K562 (cell line): ENCODE results near the gene TJAP1. TPM values are rescaled to one million over a fixed set of nuclear protein-coding genes. Genes with fewer than 3 reads are reported as not detected.

ENCODE experiments used
- ATAC-seq: fragments of 200-7000 bp; cut with Tn5 transposase; 3 replicates; pipeline ENCODE4 v1.9.1; 2020; ENCODE audit warnings: moderate library complexity
- BruUV-seq: library from RNA; stranded (reverse); fragments of 400-500 nt; replicated peaks from 2 replicates; lab custom pipeline; 2021; lab: Mats Ljungman, UMichigan
- CTCF ChIA-PET: fragments of 300-600 bp; formaldehyde crosslinking; extraction: SDS; loops from one replicate; lab custom pipeline; 2021; ENCODE audit warnings: low intra/inter-chr PET ratio; lab: Yijun Ruan, JAX
- POLR2A ChIA-PET: fragments of 300-600, 350-650 bp; sonication (Branson Sonifier 250); formaldehyde crosslinking; extraction: SDS; loops from one replicate; lab custom pipeline; 2021; ENCODE audit warnings: antibody characterized with exemption, inconsistent platforms; lab: Yijun Ruan, JAX
- DNase-seq, 4 experiments: peaks; one replicate each; pipeline versions ENCODE4 v3.0.0 to v3.0.0-alpha.2; 2011 to 2018; ENCODE audit warnings: low spot score in 3 of 4, mixed read lengths in 3 of 4; ENCODE audit errors: extremely low read depth in 1 of 4
- FAIRE-seq: peaks from 2 replicates; lab custom pipeline; 2011; peaks lifted over from hg19 to GRCh38; lab: Jason Lieb, UNC
- H2AFZ ChIP-seq: 2 replicates; pipeline ENCODE4 v1.6.0; 2011; ENCODE audit warnings: low read depth, low read length, control low read depth, inconsistent platforms
- H3K27ac ChIP-seq: fragments of 200-600 bp; 3 replicates; pipeline ENCODE4 v1.8.0; 2011; ENCODE audit warnings: low read depth, mild to moderate bottlenecking, control low read depth, inconsistent platforms, low read length, moderate library complexity, mixed read lengths; ENCODE audit errors: extremely low read depth
- H3K27me3 ChIP-seq, 2 experiments: fragments of 300-600 bp in 1 of 2; 2 replicates in 1 of 2; 3 replicates in 1 of 2; pipeline versions ENCODE4 v1.6.0 to v1.8.0; 2011; ENCODE audit warnings: inconsistent platforms in 2 of 2, low read length in 2 of 2, mild to moderate bottlenecking in 1 of 2, mixed read lengths in 1 of 2, moderate library complexity in 1 of 2; ENCODE audit not compliant: control insufficient read depth in 2 of 2, insufficient read depth in 2 of 2
- H3K36me3 ChIP-seq: fragments of 300-600 bp; 3 replicates; pipeline ENCODE4 v1.8.0; 2011; ENCODE audit warnings: mild to moderate bottlenecking, low read length, inconsistent platforms; ENCODE audit not compliant: control insufficient read depth, insufficient read depth
- H3K4me1 ChIP-seq, 2 experiments: fragments of 200-600 bp in 1 of 2; replicated peaks in 1 of 2; 2 replicates in 1 of 2; 3 replicates in 1 of 2; pipeline versions ENCODE4 v1.5.1 to v1.8.0; 2011; ENCODE audit warnings: inconsistent platforms in 2 of 2, low read length in 2 of 2, mild to moderate bottlenecking in 1 of 2, mixed read lengths in 1 of 2, moderate library complexity in 1 of 2; ENCODE audit not compliant: control insufficient read depth in 2 of 2, insufficient read depth in 2 of 2
- H3K4me2 ChIP-seq: 2 replicates; pipeline ENCODE4 v1.6.1; 2011; ENCODE audit warnings: low read length, control low read depth, inconsistent platforms, mixed read lengths; ENCODE audit not compliant: insufficient read depth
- H3K4me3 ChIP-seq: fragments of 200-600 bp; sonication (generic), shearing (Covaris generic); 2 replicates; pipeline ENCODE4 v1.5.1; 2016; ENCODE audit warnings: control low read depth, inconsistent platforms
- H3K79me2 ChIP-seq: fragments of 200-600 bp; 3 replicates; pipeline ENCODE4 v1.8.0; 2011; ENCODE audit warnings: low read length, inconsistent platforms; ENCODE audit not compliant: control insufficient read depth, insufficient read depth
- H3K9ac ChIP-seq, 2 experiments: 2 replicates each; pipeline versions ENCODE4 v1.6.0 to v1.6.1; 2011; ENCODE audit warnings: low read depth in 2 of 2, low read length in 2 of 2, control low read depth in 1 of 2, inconsistent platforms in 1 of 2, mild to moderate bottlenecking in 1 of 2, mixed read lengths in 1 of 2; ENCODE audit not compliant: insufficient read depth in 1 of 2
- H3K9me1 ChIP-seq: one replicate; pipeline ENCODE4 v1.6.0; 2011; ENCODE audit warnings: inconsistent platforms, mild to moderate bottlenecking, low read length, moderate library complexity; ENCODE audit not compliant: control insufficient read depth, insufficient read depth
- H3K9me3 ChIP-seq: replicated peaks from 2 replicates; pipeline ENCODE4 v1.5.1; 2011; ENCODE audit warnings: low read depth, low read length, inconsistent platforms; ENCODE audit not compliant: control insufficient read depth, insufficient read depth
- H4K20me1 ChIP-seq: replicated peaks from 2 replicates; pipeline ENCODE4 v1.6.1; 2011; ENCODE audit warnings: low read length, inconsistent platforms, mixed read lengths; ENCODE audit not compliant: control insufficient read depth, insufficient read depth
- CREB3L1 ChIP-seq: fragments of 450-650 bp; IDR thresholded peaks from 2 replicates; pipeline ENCODE4 v1.6.1; 2014; ENCODE audit warnings: low read depth, mild to moderate bottlenecking, moderate library complexity, borderline replicate concordance
- HDAC8 ChIP-seq: fragments of 450-650 bp; IDR thresholded peaks from 2 replicates; pipeline ENCODE4 v1.6.1; 2016; ENCODE audit warnings: mild to moderate bottlenecking, missing genetic modification characterization, moderate library complexity, missing compliant biosample characterization
- L3MBTL2 ChIP-seq: fragments of 450-650 bp; IDR thresholded peaks from 2 replicates; pipeline ENCODE4 v1.6.1; 2016; ENCODE audit warnings: mild to moderate bottlenecking, moderate library complexity
- PHTF2 ChIP-seq: fragments of 250-450 bp; sonication (Bioruptor Pico); IDR thresholded peaks from 2 replicates; pipeline ENCODE4 v1.5.0; 2021; ENCODE audit warnings: mild to moderate bottlenecking
- POU5F1 ChIP-seq: fragments of 150-350 bp; IDR thresholded peaks from 2 replicates; pipeline ENCODE4 v1.6.1; 2014; ENCODE audit warnings: borderline replicate concordance, low read length, low read depth, mild to moderate bottlenecking; ENCODE audit not compliant: partially characterized antibody
- RB1 ChIP-seq: fragments of 450-650 bp; IDR thresholded peaks from 2 replicates; pipeline ENCODE4 v1.6.1; 2017; ENCODE audit warnings: low read depth, mild to moderate bottlenecking
- TCF7L2 ChIP-seq: fragments of 150-350 bp; IDR thresholded peaks from 2 replicates; pipeline ENCODE4 v1.6.1; 2016; ENCODE audit warnings: low read depth, mild to moderate bottlenecking, low read length, moderate library complexity
- TEAD2 ChIP-seq: fragments of 450-650 bp; IDR thresholded peaks from 2 replicates; pipeline ENCODE4 v1.6.1; 2016; ENCODE audit warnings: missing genetic modification characterization, control low read depth, missing compliant biosample characterization
- TRIM28 ChIP-seq: fragments of 450-650 bp; IDR thresholded peaks from 2 replicates; pipeline ENCODE4 v1.6.1; 2017
- ZBTB34 ChIP-seq: fragments of 250-450 bp; sonication (Bioruptor Pico); IDR thresholded peaks from 2 replicates; pipeline ENCODE4 v1.8.0; 2021; ENCODE audit warnings: mild to moderate bottlenecking, moderate library complexity
- ZNF140 ChIP-seq: fragments of 250-450 bp; sonication (Bioruptor Pico); IDR thresholded peaks from 2 replicates; pipeline ENCODE4 v1.8.0; 2021; ENCODE audit warnings: moderate library complexity, mild to moderate bottlenecking, inconsistent platforms
- ZNF217 ChIP-seq: sonication (generic); formaldehyde crosslinking; IDR thresholded peaks from 2 replicates; pipeline ENCODE4 v1.8.0; 2022; ENCODE audit warnings: mild to moderate bottlenecking, missing genetic modification reagents
- ZNF431 ChIP-seq: sonication (generic); formaldehyde crosslinking; IDR thresholded peaks from 2 replicates; pipeline ENCODE4 v1.8.0; 2022; ENCODE audit warnings: mild to moderate bottlenecking, missing genetic modification reagents
- ZNF449 ChIP-seq: fragments of 250-450 bp; sonication (Bioruptor Pico); IDR thresholded peaks from 2 replicates; pipeline ENCODE4 v1.8.0; 2022; ENCODE audit warnings: moderate library complexity, mild to moderate bottlenecking, inconsistent platforms
- ZNF764 ChIP-seq: fragments of 250-450 bp; sonication (Bioruptor Pico); IDR thresholded peaks from 2 replicates; pipeline ENCODE4 v1.4.0; 2020; ENCODE audit warnings: low read depth, mild to moderate bottlenecking, moderate library complexity
- WGBS: fragments of 100-300 bp; shearing (Covaris generic); methylation state at CpG from one replicate; pipeline ENCODE4 v1.1.6; 2016; ENCODE audit warnings: low coverage, mixed read lengths; ENCODE audit not compliant: insufficient coverage; ENCODE audit errors: missing lambda C conversion rate; 5-methylcytosine and 5-hydroxymethylcytosine counted together
- in situ Hi-C: fragments of 300-500 bp; cut with MboI; formaldehyde crosslinking; loops from 4 replicates; pipeline ENCODE4 v1.15.0; 2018; ENCODE audit warnings: inconsistent platforms, mixed read lengths
- intact Hi-C: fragments of 100-400 bp; cut with micrococcal nuclease; formaldehyde crosslinking; loops from 2 replicates; pipeline ENCODE4 v1.14.2; 2022
- polyA plus RNA-seq, 8 experiments: library from polyadenylated mRNA; depleted of rRNA in 4 of 8; stranded (reverse) in 5 of 8; unstranded in 3 of 8; fragments of >200 nt; fragmentation: Nextera tagmentation in 2 of 8; fragmentation: Illumina TruSeq in 1 of 8; extraction: Ambion mirVana in 2 of 8; extraction: Trizol in 1 of 8; gene quantifications; 2 replicates each; pipeline versions ENCODE4 v1.2.1 to v1.2.3, GENCODE V29; 2011 to 2014; ENCODE audit warnings: inconsistent platforms in 1 of 8, missing spikeins in 1 of 8
- total RNA-seq, 7 experiments: library from RNA; depleted of rRNA in 6 of 7; stranded (reverse); fragments of >200 nt in 6 of 7; fragmentation: Illumina TruSeq in 2 of 7; extraction: Trizol in 2 of 7; gene quantifications; 2 replicates each; pipeline versions ENCODE4 v1.2.1 to v1.2.3, GENCODE V29; 2011 to 2021; ENCODE audit warnings: low replicate concordance in 1 of 7

The TJAP1 gene
- total and polyA plus RNA-seq, 9 of the 15 experiments (the other 6 are each of a cell fraction or from before 2014, with no cell fraction given), result 0.06 to 35.8 (median 16.2) TPM

GRCh38 chr6:43444582-43444981 is 32.8 kb upstream of the TJAP1 start:
- H3K79me2 ChIP-seq, result no peaks in the 10 kb centered on the region
- in situ Hi-C loops (no loop called here), intact Hi-C loops (no loop called here)
- FAIRE-seq, result no peak
- no peak overlapping the region for H3K4me3 ChIP-seq
- H3K27ac ChIP-seq, result no peak overlapping the region
- H3K9me1 ChIP-seq, result no peaks in the 10 kb centered on the region
- ATAC-seq, result no peak
- peaks cover 0 to 6% of the 10 kb centered on the region in 2 experiments; a peak in 1 of 5 replicates for H3K4me1 ChIP-seq
- no peak overlapping the region for H3K4me2 ChIP-seq
- no TSS peak for BruUV-seq
- ChIA-PET POLR2A (interaction anchor here (2.5 to 3.3 kb wide), 2 partner anchors 9 to 12 kb away, joined by 12 to 16 read pairs; no protein-coding TSS in a partner anchor), CTCF (no interaction called here)
- no peak overlapping the region for H3K9ac ChIP-seq
- peaks cover 40% of the 10 kb centered on the region; the same call in 1 of the 3 replicates for H3K36me3 ChIP-seq
- TF ChIP-seq TEAD2 (no peak), ZNF140 (CRISPR knock-in tag) (no peak), ZNF764 (CRISPR knock-in tag) (no peak), TRIM28 (no peak), TCF7L2 (no peak), L3MBTL2 (no peak), ZNF431 (CRISPR knock-in tag) (no peak), PHTF2 (CRISPR knock-in tag) (no peak), ZNF217 (CRISPR knock-in tag) (no peak), RB1 (no peak), ZBTB34 (CRISPR knock-in tag) (no peak), ZNF449 (no peak), POU5F1 (no peak), CREB3L1 (no peak), HDAC8 (tag) (no peak)
- WGBS, result 90% methylated on average over 8 of the region's 8 CpGs
- no peaks in the 10 kb centered on the region for H3K27me3 ChIP-seq
- H2AFZ ChIP-seq, result no peak overlapping the region
- H4K20me1 ChIP-seq, result no peaks in the 10 kb centered on the region
- H3K9me3 ChIP-seq, result no peaks in the 10 kb centered on the region
- no peak for DNase-seq
